ENCODE measurements around the gene SULT1C4.

The SULT1C4 gene

GRCh38 chr2:108384662-108385393 is 7.1 kb downstream of the SULT1C4 start:
- no peaks in the 10 kb centered on the region for H3K36me3 Mint-ChIP-seq (ENCODE audit: low read depth)
- no peaks in the 10 kb centered on the region for H3K27me3 Mint-ChIP-seq
- no peaks in the 10 kb centered on the region for H3K9me3 Mint-ChIP-seq
- H3K4me1 Mint-ChIP-seq (ENCODE audit: low read depth) = no peaks in the 10 kb centered on the region
- no peak overlapping the region for H3K4me3 Mint-ChIP-seq
- intact Hi-C loops (cut with micrococcal nuclease) = no loop called here
- H3K27ac Mint-ChIP-seq = no peak overlapping the region

GRCh38 chr2:108385411-108386071 is 7.8 kb downstream of the SULT1C4 start:
- intact Hi-C loops (cut with micrococcal nuclease) = no loop called here
- H3K9me3 Mint-ChIP-seq = no peaks in the 10 kb centered on the region
- no peaks in the 10 kb centered on the region for H3K27me3 Mint-ChIP-seq
- no peak overlapping the region for H3K4me3 Mint-ChIP-seq
- H3K36me3 Mint-ChIP-seq (ENCODE audit: low read depth) = no peaks in the 10 kb centered on the region
- H3K4me1 Mint-ChIP-seq (ENCODE audit: low read depth) = no peaks in the 10 kb centered on the region
- H3K27ac Mint-ChIP-seq = no peak overlapping the region

- Mint-ChIP-seq H3K4me1 (ENCODE audit: low read depth) (no peaks in the 10 kb centered on the region), H3K27me3 (no peaks in the 10 kb centered on the region), H3K4me3 (no peak overlapping the region), H3K9me3 (peaks cover 15% of the 10 kb centered on the region), H3K27ac (no peak overlapping the region), H3K36me3 (ENCODE audit: low read depth) (no peaks in the 10 kb centered on the region)
- intact Hi-C loops (cut with micrococcal nuclease) = no loop called here
These were observed 10.3 kb downstream of the SULT1C4 start for GRCh38 chr2:108388045-108388444.

- Mint-ChIP-seq H3K4me3 (no peak overlapping the region), H3K4me1 (ENCODE audit: low read depth) (no peaks in the 10 kb centered on the region), H3K9me3 (peaks cover 20% of the 10 kb centered on the region), H3K36me3 (ENCODE audit: low read depth) (no peaks in the 10 kb centered on the region), H3K27me3 (no peaks in the 10 kb centered on the region), H3K27ac (no peak overlapping the region)
- intact Hi-C loops (cut with micrococcal nuclease) = no loop called here
These were observed 12.6 kb downstream of the SULT1C4 start for GRCh38 chr2:108390340-108390739.

GRCh38 chr2:108392029-108392428 is 14.3 kb downstream of the SULT1C4 start:
- Mint-ChIP-seq H3K4me3 (no peak overlapping the region), H3K27ac (no peak overlapping the region), H3K9me3 (peaks cover 27% of the 10 kb centered on the region), H3K36me3 (ENCODE audit: low read depth) (no peaks in the 10 kb centered on the region), H3K4me1 (ENCODE audit: low read depth) (no peaks in the 10 kb centered on the region), H3K27me3 (no peaks in the 10 kb centered on the region)
- intact Hi-C loops (cut with micrococcal nuclease) = no loop called here

GRCh38 chr2:108393197-108393596 is 15.4 kb downstream of the SULT1C4 start:
- Mint-ChIP-seq H3K4me3 (no peak overlapping the region), H3K36me3 (ENCODE audit: low read depth) (no peaks in the 10 kb centered on the region), H3K27ac (no peak overlapping the region), H3K9me3 (peaks cover 31% of the 10 kb centered on the region), H3K4me1 (ENCODE audit: low read depth) (no peaks in the 10 kb centered on the region), H3K27me3 (no peaks in the 10 kb centered on the region)
- intact Hi-C loops (cut with micrococcal nuclease) = no loop called here

GRCh38 chr2:108395155-108395554 is 17.4 kb downstream of the SULT1C4 start:
- Mint-ChIP-seq H3K4me3 (no peak overlapping the region), H3K9me3 (peaks cover 51% of the 10 kb centered on the region), H3K27ac (no peak overlapping the region), H3K36me3 (ENCODE audit: low read depth) (no peaks in the 10 kb centered on the region), H3K27me3 (no peaks in the 10 kb centered on the region), H3K4me1 (ENCODE audit: low read depth) (no peaks in the 10 kb centered on the region)
- intact Hi-C loops (cut with micrococcal nuclease) = no loop called here

GRCh38 chr2:108396845-108397244 is 19.1 kb downstream of the SULT1C4 start:
- peaks cover 65% of the 10 kb centered on the region for H3K9me3 Mint-ChIP-seq
- no peaks in the 10 kb centered on the region for H3K36me3 Mint-ChIP-seq (ENCODE audit: low read depth)
- H3K4me1 Mint-ChIP-seq (ENCODE audit: low read depth) = no peaks in the 10 kb centered on the region
- H3K27ac Mint-ChIP-seq = no peak overlapping the region
- intact Hi-C loops (cut with micrococcal nuclease) = no loop called here
- no peaks in the 10 kb centered on the region for H3K27me3 Mint-ChIP-seq
- H3K4me3 Mint-ChIP-seq = no peak overlapping the region

GRCh38 chr2:108399479-108399878 is 21.7 kb downstream of the SULT1C4 start:
- Mint-ChIP-seq H3K4me3 (no peak overlapping the region), H3K4me1 (ENCODE audit: low read depth) (no peaks in the 10 kb centered on the region), H3K36me3 (ENCODE audit: low read depth) (no peaks in the 10 kb centered on the region), H3K9me3 (peaks cover 73% of the 10 kb centered on the region), H3K27me3 (no peaks in the 10 kb centered on the region), H3K27ac (no peak overlapping the region)
- intact Hi-C loops (cut with micrococcal nuclease) = no loop called here

- Mint-ChIP-seq H3K4me3 (no peak overlapping the region), H3K27me3 (no peaks in the 10 kb centered on the region), H3K9me3 (peaks cover 85% of the 10 kb centered on the region), H3K36me3 (ENCODE audit: low read depth) (no peaks in the 10 kb centered on the region), H3K27ac (no peak overlapping the region), H3K4me1 (ENCODE audit: low read depth) (no peaks in the 10 kb centered on the region)
- intact Hi-C loops (cut with micrococcal nuclease) = no loop called here
These were observed 24.0 kb downstream of the SULT1C4 start for GRCh38 chr2:108401800-108402199.

- H3K36me3 Mint-ChIP-seq (ENCODE audit: low read depth) = no peaks in the 10 kb centered on the region
- H3K4me3 Mint-ChIP-seq = no peak overlapping the region
- no peaks in the 10 kb centered on the region for H3K4me1 Mint-ChIP-seq (ENCODE audit: low read depth)
- intact Hi-C loops (cut with micrococcal nuclease) = no loop called here
- no peak overlapping the region for H3K27ac Mint-ChIP-seq
- H3K9me3 Mint-ChIP-seq = peaks cover 76% of the 10 kb centered on the region
- no peaks in the 10 kb centered on the region for H3K27me3 Mint-ChIP-seq
These were observed 25.7 kb downstream of the SULT1C4 start for GRCh38 chr2:108403494-108403893.

GRCh38 chr2:108404784-108405397 is 27.1 kb downstream of the SULT1C4 start:
- Mint-ChIP-seq H3K4me3 (no peak overlapping the region), H3K27me3 (no peaks in the 10 kb centered on the region), H3K27ac (no peak overlapping the region), H3K9me3 (peaks cover 62% of the 10 kb centered on the region), H3K4me1 (ENCODE audit: low read depth) (no peaks in the 10 kb centered on the region), H3K36me3 (ENCODE audit: low read depth) (no peaks in the 10 kb centered on the region)
- intact Hi-C loops (cut with micrococcal nuclease) = no loop called here

- Mint-ChIP-seq H3K27ac (no peak overlapping the region), H3K36me3 (ENCODE audit: low read depth) (no peaks in the 10 kb centered on the region), H3K27me3 (no peaks in the 10 kb centered on the region), H3K4me1 (ENCODE audit: low read depth) (no peaks in the 10 kb centered on the region), H3K4me3 (no peak overlapping the region), H3K9me3 (peaks cover 30% of the 10 kb centered on the region)
- intact Hi-C loops (cut with micrococcal nuclease) = no loop called here
These were observed 30.3 kb downstream of the SULT1C4 start for GRCh38 chr2:108407864-108408729.

- Mint-ChIP-seq H3K36me3 (ENCODE audit: low read depth) (no peaks in the 10 kb centered on the region), H3K4me3 (no peak overlapping the region), H3K27ac (no peak overlapping the region), H3K27me3 (no peaks in the 10 kb centered on the region), H3K9me3 (peaks cover 14% of the 10 kb centered on the region), H3K4me1 (ENCODE audit: low read depth) (no peaks in the 10 kb centered on the region)
- intact Hi-C loops (cut with micrococcal nuclease) = no loop called here
These were observed 32.0 kb downstream of the SULT1C4 start for GRCh38 chr2:108409768-108410167.

All from dendritic cell treated with granulocyte-macrophage colony-stimulating factor and Interleukin-4, amounts not matched to agents 40 ng/mL and 50 ng/mL, for 4 days (primary cell).